Loucy (cell line): ENCODE data around the gene IGF1R.

ENCODE experiments used
- H2AFZ ChIP-seq: fragments of 200-600 bp; sonication (generic); 2 replicates; pipeline ENCODE4 v1.6.0; 2016; ENCODE audit warnings: antibody characterized with exemption, mild to moderate bottlenecking, low read length, moderate library complexity
- H3F3A ChIP-seq: fragments of 200-600 bp; 2 replicates; pipeline ENCODE4 v1.6.0; 2016; ENCODE audit warnings: antibody characterized with exemption, low read depth, mild to moderate bottlenecking
- H3K27me3 ChIP-seq: fragments of 200-600 bp; sonication (generic); 2 replicates; pipeline ENCODE4 v1.6.1; 2014; ENCODE audit warnings: low read length, mild to moderate bottlenecking; ENCODE audit not compliant: insufficient read depth, poor library complexity, severe bottlenecking
- H3K36me3 ChIP-seq: fragments of 200-600 bp; sonication (generic); 2 replicates; pipeline ENCODE4 v1.6.1; 2016; ENCODE audit warnings: low read length; ENCODE audit not compliant: insufficient read depth
- H3K4me1 ChIP-seq: fragments of 200-600 bp; sonication (generic); 2 replicates; pipeline ENCODE4 v1.5.1; 2014; ENCODE audit warnings: low read length, mild to moderate bottlenecking; ENCODE audit not compliant: insufficient read depth, poor library complexity, severe bottlenecking
- H3K4me2 ChIP-seq: fragments of 200-600 bp; sonication (generic); 2 replicates; pipeline ENCODE4 v1.6.0; 2014; ENCODE audit warnings: antibody characterized with exemption, low read length, low read depth, mild to moderate bottlenecking; ENCODE audit not compliant: poor library complexity, severe bottlenecking
- H3K4me3 ChIP-seq: fragments of 200-600 bp; sonication (generic); 2 replicates; pipeline ENCODE4 v1.5.1; 2014; ENCODE audit warnings: low read length, mild to moderate bottlenecking, mixed read lengths; ENCODE audit not compliant: poor library complexity, severe bottlenecking
- H3K79me2 ChIP-seq: fragments of 200-600 bp; sonication (generic); 2 replicates; pipeline ENCODE4 v1.6.1; 2014; ENCODE audit warnings: low read length; ENCODE audit not compliant: insufficient read depth
- H3K9ac ChIP-seq: fragments of 200-600 bp; sonication (generic); 2 replicates; pipeline ENCODE4 v1.6.0; 2014; ENCODE audit warnings: mild to moderate bottlenecking, low read depth, low read length, moderate library complexity; ENCODE audit not compliant: poor library complexity, severe bottlenecking
- H3K9me2 ChIP-seq: fragments of 200-600 bp; sonication (generic); replicated peaks from 2 replicates; pipeline ENCODE4 v1.6.1; 2016; ENCODE audit warnings: low read depth, low read length, mixed read lengths
- H3K9me3 ChIP-seq: fragments of 200-600 bp; sonication (generic); 2 replicates; pipeline ENCODE4 v1.6.1; 2014; ENCODE audit warnings: mild to moderate bottlenecking, antibody characterized with exemption, low read length, low read depth; ENCODE audit not compliant: insufficient read depth
- H4K20me1 ChIP-seq: fragments of 200-600 bp; sonication (generic); 2 replicates; pipeline ENCODE4 v1.6.0; 2014; ENCODE audit warnings: antibody characterized with exemption, low read length, mild to moderate bottlenecking; ENCODE audit not compliant: insufficient read depth, poor library complexity, severe bottlenecking
- CTCF ChIP-seq: fragments of 200-600 bp; sonication (generic); conservative IDR thresholded peaks from 2 replicates; pipeline ENCODE4 v1.5.1; 2014; ENCODE audit warnings: mild to moderate bottlenecking, antibody characterized with exemption, low read length
- EZH2phosphoT487 ChIP-seq: fragments of 200-600 bp; IDR thresholded peaks from 2 replicates; pipeline ENCODE4 v1.6.1; 2018; ENCODE audit warnings: antibody characterized with exemption, mild to moderate bottlenecking, moderate library complexity, borderline replicate concordance

Gene IGF1R

GRCh38 chr15:98997755-98998154 lies 349.4 kb downstream of the IGF1R start:
- Histone ChIP-seq H3K79me2 (no peaks in the 10 kb centered on the region), H4K20me1 (no peaks in the 10 kb centered on the region), H3K4me3 (no peak overlapping the region), H3K4me1 (no peaks in the 10 kb centered on the region), H3F3A (no peaks in the 10 kb centered on the region), H2AFZ (no peak overlapping the region), H3K9ac (no peak overlapping the region), H3K36me3 (no peaks in the 10 kb centered on the region), H3K9me2 (no peaks in the 10 kb centered on the region), H3K4me2 (no peak overlapping the region), H3K27me3 (no peaks in the 10 kb centered on the region), H3K9me3 (no peaks in the 10 kb centered on the region)
- TF ChIP-seq EZH2phosphoT487 (no peak), CTCF (no peak)

- Histone ChIP-seq H3K9me2 (no peaks in the 10 kb centered on the region), H3K9ac (no peak overlapping the region), H3K4me1 (no peaks in the 10 kb centered on the region), H3K36me3 (no peaks in the 10 kb centered on the region), H3K4me2 (no peak overlapping the region), H3K4me3 (no peak overlapping the region), H3F3A (no peaks in the 10 kb centered on the region), H2AFZ (no peak overlapping the region), H3K9me3 (no peaks in the 10 kb centered on the region), H3K79me2 (no peaks in the 10 kb centered on the region), H3K27me3 (no peaks in the 10 kb centered on the region), H4K20me1 (no peaks in the 10 kb centered on the region)
- TF ChIP-seq CTCF (no peak), EZH2phosphoT487 (no peak)
Observed at GRCh38 chr15:98998279-98998678, 349.9 kb downstream of the IGF1R start.

- Histone ChIP-seq H3K4me3 (no peak overlapping the region), H3K9me3 (no peaks in the 10 kb centered on the region), H4K20me1 (no peaks in the 10 kb centered on the region), H3K36me3 (no peaks in the 10 kb centered on the region), H3F3A (no peaks in the 10 kb centered on the region), H2AFZ (no peak overlapping the region), H3K4me1 (no peaks in the 10 kb centered on the region), H3K79me2 (no peaks in the 10 kb centered on the region), H3K27me3 (no peaks in the 10 kb centered on the region), H3K9ac (no peak overlapping the region), H3K4me2 (no peak overlapping the region), H3K9me2 (no peaks in the 10 kb centered on the region)
- TF ChIP-seq EZH2phosphoT487, result no peak
- TF ChIP-seq CTCF, result no peak
Observed at GRCh38 chr15:98999233-98999632, 350.9 kb downstream of the IGF1R start.
